Measurements from ENCODE around the gene FHAD1.
A peak's percentile ranks its signal among the peaks of the same experiment; 100 is the strongest.
"Not testable (repeated sequence)": the region's sequence is repeated elsewhere in the genome, so short reads cannot be mapped to it uniquely, and the experiment has no call there.

FHAD1 gene

GRCh38 chr1:15412843-15413242, 165.8 kb downstream of the FHAD1 start:
- no peak for DNase-seq (ENCODE audit: low read depth in 1 of 2, low spot score in 1 of 2)

- DNase-seq (ENCODE audit: low read depth in 1 of 2, low spot score in 1 of 2) = no peak
These were observed 166.8 kb downstream of the FHAD1 start for GRCh38 chr1:15413563-15414444.

GRCh38 chr1:15414445-15414983, 167.5 kb downstream of the FHAD1 start:
- no peak for DNase-seq (ENCODE audit: low read depth in 1 of 2, low spot score in 1 of 2)

GRCh38 chr1:15417059-15417934, 170.3 kb downstream of the FHAD1 start:
- DNase-seq (ENCODE audit: low read depth in 1 of 2, low spot score in 1 of 2) = no peak

- no peak for DNase-seq (ENCODE audit: low read depth in 1 of 2, low spot score in 1 of 2)
These were observed 171.9 kb downstream of the FHAD1 start for GRCh38 chr1:15418806-15419515.

GRCh38 chr1:15420853-15421465, 173.9 kb downstream of the FHAD1 start:
- DNase-seq (ENCODE audit: low read depth in 1 of 2, low spot score in 1 of 2) = no peak

GRCh38 chr1:15422871-15423270, 175.8 kb downstream of the FHAD1 start:
- DNase-seq (ENCODE audit: low read depth in 1 of 2, low spot score in 1 of 2) = no peak

- no peak for DNase-seq (ENCODE audit: low read depth in 1 of 2, low spot score in 1 of 2)
These were observed 176.5 kb downstream of the FHAD1 start for GRCh38 chr1:15423355-15424077.

GRCh38 chr1:15424146-15424667, 177.2 kb downstream of the FHAD1 start:
- DNase-seq (ENCODE audit: low read depth in 1 of 2, low spot score in 1 of 2) = no peak

GRCh38 chr1:15424981-15425380, 178.0 kb downstream of the FHAD1 start:
- DNase-seq (ENCODE audit: low read depth in 1 of 2, low spot score in 1 of 2) = no peak

- DNase-seq (ENCODE audit: low read depth in 1 of 2, low spot score in 1 of 2) = no peak
These were observed 178.5 kb downstream of the FHAD1 start for GRCh38 chr1:15425521-15425920.

GRCh38 chr1:15425958-15426357, 178.9 kb downstream of the FHAD1 start:
- DNase-seq (ENCODE audit: low read depth in 1 of 2, low spot score in 1 of 2) = no peak

- no peak for DNase-seq (ENCODE audit: low read depth in 1 of 2, low spot score in 1 of 2)
These were observed 179.7 kb downstream of the FHAD1 start for GRCh38 chr1:15426492-15427279.

GRCh38 chr1:15427280-15427666, 180.2 kb downstream of the FHAD1 start:
- DNase-seq (ENCODE audit: low read depth in 1 of 2, low spot score in 1 of 2) = no peak

- not testable (repeated sequence) for DNase-seq (ENCODE audit: low read depth in 1 of 2, low spot score in 1 of 2)
These were observed 181.2 kb downstream of the FHAD1 start for GRCh38 chr1:15428252-15428651.

- no peak for DNase-seq (ENCODE audit: low read depth in 1 of 2, low spot score in 1 of 2)
These were observed 181.9 kb downstream of the FHAD1 start for GRCh38 chr1:15428815-15429435.

GRCh38 chr1:15429701-15430149, 182.7 kb downstream of the FHAD1 start:
- DNase-seq (ENCODE audit: low read depth in 1 of 2, low spot score in 1 of 2) = no peak

- peak; percentile 63 to 65 for DNase-seq (ENCODE audit: low read depth in 1 of 2, low spot score in 1 of 2)
These were observed 184.0 kb downstream of the FHAD1 start for GRCh38 chr1:15430787-15431570.
